Psoas muscle (tissue), 8 donors: ENCODE data around the gene ITCH. TPM values are rescaled to one million over a fixed set of nuclear protein-coding genes. Genes with fewer than 3 reads are reported as not detected.
"Not testable (repeated sequence)": the region's sequence is repeated elsewhere in the genome, so short reads cannot be mapped to it uniquely, and the experiment has no call there.

Experiments used
- ATAC-seq, 4 donors: fragments of 200-7000 bp; cut with Tn5 transposase; one replicate each; pipeline ENCODE4 v1.9.1; 2020; ENCODE audit warnings: moderate library complexity in 3 of 4, mild to moderate bottlenecking in 2 of 4
- DNase-seq, 2 donors: peaks; one replicate each; pipeline ENCODE4 v3.0.0-alpha.2; 2020
- H3K27ac ChIP-seq: fragments of 200-600 bp; one replicate; pipeline ENCODE4 v1.8.0; 2022
- H3K27me3 ChIP-seq, 3 donors: fragments of 200-600 bp in 1 of 3; one replicate each; pipeline versions ENCODE4 v1.6.1 to v1.8.0; 2013 to 2022; ENCODE audit warnings: low read length in 2 of 3, mild to moderate bottlenecking in 2 of 3, moderate library complexity in 1 of 3; ENCODE audit not compliant: insufficient read depth in 3 of 3
- H3K36me3 ChIP-seq, 2 donors: fragments of 200-600 bp in 1 of 2; one replicate each; pipeline versions ENCODE4 v1.6.1 to v1.8.0; 2013 to 2022; ENCODE audit warnings: low read depth in 1 of 2, mild to moderate bottlenecking in 1 of 2, moderate library complexity in 1 of 2; ENCODE audit not compliant: insufficient read depth in 1 of 2
- H3K4me1 ChIP-seq: fragments of 200-600 bp; one replicate; pipeline ENCODE4 v1.8.0; 2022
- H3K4me3 ChIP-seq: fragments of 200-600 bp; one replicate; pipeline ENCODE4 v1.8.0; 2022; ENCODE audit warnings: mild to moderate bottlenecking
- H3K9me3 ChIP-seq: fragments of 200-600 bp; one replicate; pipeline ENCODE4 v1.8.0; 2022
- WGBS, 3 donors: extraction: QIAGEN DNeasy Blood & Tissue Kit; methylation state at CpG; one replicate each; pipeline versions ENCODE4 v1.1.6 to v1.1.7; 2013; 5-methylcytosine and 5-hydroxymethylcytosine counted together
- intact Hi-C, 2 donors: fragments of 100-400 bp; cut with DNase I; formaldehyde crosslinking; loops; one replicate each; pipeline versions ENCODE4 v1.11.0 to v1.14.2; 2022
- polyA plus RNA-seq, 3 donors: library from polyadenylated mRNA; stranded (reverse); fragments of 200-250 nt; gene quantifications; one replicate each; pipeline ENCODE4 v1.2.3, GENCODE V29; 2013
- total RNA-seq, 4 donors: library from RNA; stranded (reverse); fragmentation: NEBNext Ultra II Directional in 2 of 4; extraction: Animal tissue kit (Norgen Biotek cat#: 25700) in 2 of 4; gene quantifications; one replicate each; pipeline versions ENCODE4 v1.2.1 to v1.2.4, GENCODE V29; 2021 to 2023
- TF ChIP-seq, protein P1 (sequence below): fragments of 200-600 bp; IDR thresholded peaks from one replicate; pipeline ENCODE4 v1.8.0; 2022; ENCODE audit warnings: antibody characterized with exemption
- donor health status: healthy with polysubstance abuse.
- donor health status: DM: no; HTN: no; CAD: no; lungs with moderate emphysema.
- donor health status: Bipolar disorder and iron deficiency.
- donor health status: healthy.
- donor health status: DM: yes; HTN: yes; CAD: no.
- donor health status: DM: no; HTN: no; CAD: no.
- donor health status: DM: no; HTN: no; CAD: no.
- donor health status: DM: yes; HTN: yes; CAD: no.

Gene ITCH
- total and polyA plus RNA-seq, 7 donors, result 10.1 to 50.3 (median 36.9) TPM

DNA sequence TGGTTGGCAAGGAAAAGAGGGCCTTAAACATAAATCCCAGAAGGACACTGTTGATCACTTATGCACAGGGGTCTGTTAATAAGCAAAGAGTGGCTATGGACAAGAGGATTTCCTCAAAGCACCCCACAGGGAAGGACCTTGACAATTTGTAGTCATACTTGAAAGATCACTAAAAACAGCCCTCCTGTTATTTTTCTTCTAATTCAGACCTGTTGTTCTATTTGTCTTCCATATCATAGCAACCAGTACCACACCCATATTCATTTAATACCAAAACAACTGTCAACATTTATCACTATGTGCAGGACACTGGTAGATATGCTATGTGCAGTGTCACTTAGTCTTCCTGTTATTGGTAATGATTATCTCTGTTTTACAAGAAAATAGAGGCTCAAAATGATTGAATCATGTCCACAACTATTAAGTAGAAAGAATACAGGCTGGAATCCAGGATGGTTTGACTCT is 149.9 kb downstream of the ITCH start:
- Histone ChIP-seq H3K27ac (no peak overlapping the region), H3K36me3 (peaks cover 3 to 40% of the 10 kb centered on the region in 2 donors), H3K4me1 (peaks cover 6% of the 10 kb centered on the region), H3K4me3 (no peak overlapping the region), H3K9me3 (no peaks in the 10 kb centered on the region), H3K27me3 (no peaks in the 10 kb centered on the region)
- no peak for DNase-seq
- ATAC-seq, result no peak
- TF ChIP-seq, protein P1, sequence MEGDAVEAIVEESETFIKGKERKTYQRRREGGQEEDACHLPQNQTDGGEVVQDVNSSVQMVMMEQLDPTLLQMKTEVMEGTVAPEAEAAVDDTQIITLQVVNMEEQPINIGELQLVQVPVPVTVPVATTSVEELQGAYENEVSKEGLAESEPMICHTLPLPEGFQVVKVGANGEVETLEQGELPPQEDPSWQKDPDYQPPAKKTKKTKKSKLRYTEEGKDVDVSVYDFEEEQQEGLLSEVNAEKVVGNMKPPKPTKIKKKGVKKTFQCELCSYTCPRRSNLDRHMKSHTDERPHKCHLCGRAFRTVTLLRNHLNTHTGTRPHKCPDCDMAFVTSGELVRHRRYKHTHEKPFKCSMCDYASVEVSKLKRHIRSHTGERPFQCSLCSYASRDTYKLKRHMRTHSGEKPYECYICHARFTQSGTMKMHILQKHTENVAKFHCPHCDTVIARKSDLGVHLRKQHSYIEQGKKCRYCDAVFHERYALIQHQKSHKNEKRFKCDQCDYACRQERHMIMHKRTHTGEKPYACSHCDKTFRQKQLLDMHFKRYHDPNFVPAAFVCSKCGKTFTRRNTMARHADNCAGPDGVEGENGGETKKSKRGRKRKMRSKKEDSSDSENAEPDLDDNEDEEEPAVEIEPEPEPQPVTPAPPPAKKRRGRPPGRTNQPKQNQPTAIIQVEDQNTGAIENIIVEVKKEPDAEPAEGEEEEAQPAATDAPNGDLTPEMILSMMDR, result no peak
- intact Hi-C loops, result no loop called here

DNA sequence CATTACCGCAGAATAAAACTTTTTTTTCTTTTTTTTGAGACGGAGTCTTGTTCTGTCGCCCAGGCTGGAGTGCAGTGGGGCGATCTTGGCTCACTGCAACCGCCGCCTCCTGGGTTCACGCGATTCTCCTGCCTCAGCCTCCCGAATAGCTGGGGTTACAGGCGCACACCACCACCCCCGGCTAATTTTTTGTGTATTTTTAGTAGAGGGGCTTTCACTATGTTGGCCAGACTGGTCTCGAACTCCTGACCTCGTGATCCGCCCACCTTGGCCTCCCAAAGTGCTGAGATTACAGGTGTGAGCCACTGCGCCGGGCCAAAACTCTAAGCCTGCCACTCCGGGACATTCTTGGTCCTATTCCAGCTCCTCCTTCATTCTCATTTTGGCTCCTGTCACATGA is 151.0 kb downstream of the ITCH start:
- H3K4me3 ChIP-seq, H3K4me1 ChIP-seq, intact Hi-C loops: not testable (repeated sequence)

DNA sequence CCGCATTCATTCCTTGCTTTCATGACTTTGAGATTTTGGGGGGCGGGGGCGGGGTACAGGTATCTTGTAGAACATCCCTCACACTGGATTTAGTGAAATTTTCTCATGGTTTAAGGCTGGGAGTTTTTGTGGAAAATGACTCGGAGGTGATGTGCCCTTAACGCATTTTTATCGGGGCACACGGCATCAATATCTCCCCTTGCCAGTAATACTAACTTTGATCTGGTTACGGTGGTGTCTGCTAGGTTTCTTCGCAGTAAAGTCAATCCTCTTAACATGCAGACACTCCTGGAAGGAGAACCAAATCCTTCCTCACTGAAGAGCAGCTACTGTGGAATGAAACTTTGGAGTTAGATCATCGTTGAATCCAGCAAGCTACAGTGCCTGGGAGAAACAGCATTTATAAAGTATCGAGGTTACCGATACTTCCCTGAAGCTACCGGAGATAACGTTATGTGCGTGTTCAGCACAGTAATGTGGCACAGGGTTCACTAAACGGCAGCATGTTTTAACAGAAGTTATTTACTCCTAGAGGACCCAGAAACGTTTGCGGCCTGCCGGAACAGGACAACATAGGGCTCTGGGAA is 151.9 kb downstream of the ITCH start:
- intact Hi-C loops, result no loop called here
- DNase-seq (no peak), ATAC-seq (no peak)
- Histone ChIP-seq H3K4me3 (peak overlapping the region; percentile 91), H3K9me3 (no peaks in the 10 kb centered on the region), H3K27ac (peak overlapping the region; percentile 96), H3K4me1 (peaks cover 14% of the 10 kb centered on the region), H3K36me3 (peaks cover 3 to 26% of the 10 kb centered on the region in 2 donors), H3K27me3 (no peaks in the 10 kb centered on the region)
- WGBS, 3 donors, result 38 to 41% (median 38%) methylated on average over 19 of the region's 19 CpGs
- TF ChIP-seq, protein P1, result no peak

More for the DNA sequence above, 151.0 kb downstream of the ITCH start:
- H3K36me3 ChIP-seq, result peaks cover 3 to 29% of the 10 kb centered on the region in 2 donors
- not testable (repeated sequence) for DNase-seq, H3K9me3 ChIP-seq, H3K27me3 ChIP-seq, H3K27ac ChIP-seq, ATAC-seq
- 86 to 91% (median 87%) methylated on average over 17 of the region's 17 CpGs for WGBS, 3 donors

DNA sequence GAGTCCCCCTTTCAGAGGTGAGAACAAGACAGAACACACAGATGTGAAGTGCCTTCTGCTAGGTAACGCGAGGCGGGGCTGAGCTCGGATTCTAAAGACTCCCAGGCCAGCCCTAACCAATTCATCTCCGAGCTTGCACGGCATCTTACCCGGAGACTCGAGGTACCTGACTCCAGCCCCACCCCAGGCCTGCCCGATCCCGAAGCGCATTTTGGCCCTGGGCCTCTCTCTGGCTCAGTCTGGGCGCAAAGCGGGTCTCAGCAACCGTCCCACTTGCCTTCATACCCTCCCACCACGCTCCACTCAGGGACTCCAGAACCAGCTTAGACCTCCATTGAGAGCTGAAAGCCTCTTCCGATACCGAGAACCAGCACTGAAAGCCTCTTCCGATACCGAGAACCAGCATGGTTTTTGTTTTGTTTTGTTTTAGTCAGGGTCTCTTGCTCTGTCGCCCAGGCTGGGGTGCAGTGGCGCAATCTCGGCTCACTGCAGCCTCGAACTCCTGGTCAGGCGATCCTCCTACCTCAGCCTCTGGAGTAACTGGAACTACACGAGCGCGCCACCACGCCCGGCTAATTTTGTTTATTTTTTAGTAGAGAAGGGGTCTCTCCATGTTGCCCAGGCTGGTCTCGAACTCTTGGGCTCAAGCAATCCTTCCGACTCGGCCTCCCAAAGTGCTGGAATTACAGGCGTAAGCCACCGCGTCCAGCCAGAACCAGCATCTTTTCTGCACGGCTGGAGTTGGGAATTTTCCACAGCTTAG is 152.6 kb downstream of the ITCH start:
- Histone ChIP-seq H3K4me1 (peaks cover 19% of the 10 kb centered on the region), H3K27ac (peak overlapping the region; percentile 96), H3K9me3 (no peaks in the 10 kb centered on the region), H3K4me3 (peak overlapping the region; percentile 91), H3K27me3 (no peaks in the 10 kb centered on the region), H3K36me3 (peaks cover 3 to 20% of the 10 kb centered on the region in 2 donors)
- TF ChIP-seq, protein P1, result no peak
- DNase-seq (peak; percentile 28 to 63), ATAC-seq (peak; percentile 28 to 50 (median 32))
- intact Hi-C loops, result loop anchor here in 1 of 2 donors (1.0 kb wide), 1 partner anchor 203 kb away; no protein-coding TSS in a partner anchor
- 6 to 11% (median 8%) methylated on average over 36 of the region's 36 CpGs for WGBS, 3 donors
